ENCODE data around the gene DLG2. TPM values are rescaled to one million over a fixed set of nuclear protein-coding genes. Genes with fewer than 3 reads are reported as not detected.

Gene DLG2
- total and polyA plus RNA-seq, 4 experiments from 2014 or later: 0.78 to 2.7 (median 1.9) TPM

- POLR2A ChIA-PET (ENCODE audit: partially characterized antibody): no interaction called here
- Histone ChIP-seq H3K27me3 (ENCODE audit: insufficient read depth, low read length) (no peaks in the 10 kb centered on the region), H3K4me3 (ENCODE audit: low read length in 2 of 2) (no peak overlapping the region), H3K36me3 (ENCODE audit: insufficient read depth, low read length) (no peaks in the 10 kb centered on the region), H3K4me1 (ENCODE audit: insufficient read depth, low read length) (no peaks in the 10 kb centered on the region), H3K9me3 (ENCODE audit: control insufficient read depth in 1 of 2, low read length in 2 of 2) (no peaks in the 10 kb centered on the region), H3K27ac (ENCODE audit: low read depth, low read length) (no peak overlapping the region)
- Mint-ChIP-seq H3K4me1 (no peaks in the 10 kb centered on the region), H3K9me3 (peaks cover 4 to 36% (median 28%) of the 10 kb centered on the region in 8 donors), H3K27ac (no peak overlapping the region), H3K4me3 (no peak overlapping the region), H3K36me3 (no peaks in the 10 kb centered on the region), H3K27me3 (peaks cover 2 to 5% of the 10 kb centered on the region in 2 donors)
- CTCF ChIA-PET (ENCODE audit: partially characterized antibody): no interaction called here
- DNase-seq: no peak
- intact Hi-C loops (cut with micrococcal nuclease): no loop called here
Observed at GRCh38 chr11:84722583-84723108, 904.5 kb downstream of the DLG2 start.

- ChIA-PET POLR2A (ENCODE audit: partially characterized antibody) (no interaction called here), CTCF (ENCODE audit: partially characterized antibody) (no interaction called here)
- Mint-ChIP-seq H3K9me3 (peaks cover 0 to 27% (median 21%) of the 10 kb centered on the region in 8 donors), H3K4me1 (no peaks in the 10 kb centered on the region), H3K4me3 (no peak overlapping the region), H3K27me3 (peaks cover 2 to 5% of the 10 kb centered on the region in 2 donors), H3K27ac (no peak overlapping the region), H3K36me3 (no peaks in the 10 kb centered on the region)
- H3K4me1 ChIP-seq (ENCODE audit: insufficient read depth, low read length): no peaks in the 10 kb centered on the region
- H3K4me3 ChIP-seq (ENCODE audit: low read length in 2 of 2): no peak overlapping the region
- no peak for DNase-seq
- no peaks in the 10 kb centered on the region for H3K9me3 ChIP-seq (ENCODE audit: control insufficient read depth in 1 of 2, low read length in 2 of 2)
- intact Hi-C loops (cut with micrococcal nuclease): no loop called here
- no peaks in the 10 kb centered on the region for H3K36me3 ChIP-seq (ENCODE audit: insufficient read depth, low read length)
- H3K27me3 ChIP-seq (ENCODE audit: insufficient read depth, low read length): no peaks in the 10 kb centered on the region
- H3K27ac ChIP-seq (ENCODE audit: low read depth, low read length): no peak overlapping the region
Observed at GRCh38 chr11:84721561-84721961, 905.6 kb downstream of the DLG2 start.

GRCh38 chr11:84720706-84721402 lies 906.3 kb downstream of the DLG2 start:
- Mint-ChIP-seq H3K27ac (no peak overlapping the region), H3K9me3 (peaks cover 0 to 27% (median 16%) of the 10 kb centered on the region in 8 donors), H3K27me3 (peaks cover 2 to 5% of the 10 kb centered on the region in 2 donors), H3K36me3 (no peaks in the 10 kb centered on the region), H3K4me1 (no peaks in the 10 kb centered on the region), H3K4me3 (no peak overlapping the region)
- H3K4me3 ChIP-seq (ENCODE audit: low read length in 2 of 2): no peak overlapping the region
- intact Hi-C loops (cut with micrococcal nuclease): no loop called here
- no peaks in the 10 kb centered on the region for H3K36me3 ChIP-seq (ENCODE audit: insufficient read depth, low read length)
- no peaks in the 10 kb centered on the region for H3K9me3 ChIP-seq (ENCODE audit: control insufficient read depth in 1 of 2, low read length in 2 of 2)
- H3K27me3 ChIP-seq (ENCODE audit: insufficient read depth, low read length): no peaks in the 10 kb centered on the region
- ChIA-PET POLR2A (ENCODE audit: partially characterized antibody) (no interaction called here), CTCF (ENCODE audit: partially characterized antibody) (no interaction called here)
- H3K27ac ChIP-seq (ENCODE audit: low read depth, low read length): no peak overlapping the region
- no peaks in the 10 kb centered on the region for H3K4me1 ChIP-seq (ENCODE audit: insufficient read depth, low read length)
- no peak for DNase-seq

- H3K36me3 ChIP-seq (ENCODE audit: insufficient read depth, low read length): no peaks in the 10 kb centered on the region
- ChIA-PET POLR2A (ENCODE audit: partially characterized antibody) (no interaction called here), CTCF (ENCODE audit: partially characterized antibody) (no interaction called here)
- H3K27ac ChIP-seq (ENCODE audit: low read depth, low read length): no peak overlapping the region
- Mint-ChIP-seq H3K27ac (no peak overlapping the region), H3K4me1 (no peaks in the 10 kb centered on the region), H3K9me3 (peaks cover 0 to 26% (median 18%) of the 10 kb centered on the region in 8 donors), H3K27me3 (peaks cover 2 to 5% of the 10 kb centered on the region in 2 donors), H3K4me3 (no peak overlapping the region), H3K36me3 (no peaks in the 10 kb centered on the region)
- no peaks in the 10 kb centered on the region for H3K9me3 ChIP-seq (ENCODE audit: control insufficient read depth in 1 of 2, low read length in 2 of 2)
- no peak overlapping the region for H3K4me3 ChIP-seq (ENCODE audit: low read length in 2 of 2)
- H3K4me1 ChIP-seq (ENCODE audit: insufficient read depth, low read length): no peaks in the 10 kb centered on the region
- H3K27me3 ChIP-seq (ENCODE audit: insufficient read depth, low read length): no peaks in the 10 kb centered on the region
- intact Hi-C loops (cut with micrococcal nuclease): no loop called here
- no peak for DNase-seq
Observed at GRCh38 chr11:84719935-84720577, 907.1 kb downstream of the DLG2 start.

GRCh38 chr11:84714316-84714780 lies 912.8 kb downstream of the DLG2 start:
- Mint-ChIP-seq H3K4me1 (no peaks in the 10 kb centered on the region), H3K4me3 (no peak overlapping the region), H3K27me3 (peaks cover 2 to 4% of the 10 kb centered on the region in 2 donors), H3K36me3 (no peaks in the 10 kb centered on the region), H3K27ac (no peak overlapping the region), H3K9me3 (peaks cover 0 to 34% (median 14%) of the 10 kb centered on the region in 8 donors)
- Histone ChIP-seq H3K9me3 (ENCODE audit: control insufficient read depth in 1 of 2, low read length in 2 of 2) (no peaks in the 10 kb centered on the region), H3K36me3 (ENCODE audit: insufficient read depth, low read length) (no peaks in the 10 kb centered on the region), H3K4me3 (ENCODE audit: low read length in 2 of 2) (no peak overlapping the region), H3K27ac (ENCODE audit: low read depth, low read length) (no peak overlapping the region), H3K4me1 (ENCODE audit: insufficient read depth, low read length) (no peaks in the 10 kb centered on the region), H3K27me3 (ENCODE audit: insufficient read depth, low read length) (no peaks in the 10 kb centered on the region)
- ChIA-PET POLR2A (ENCODE audit: partially characterized antibody) (no interaction called here), CTCF (ENCODE audit: partially characterized antibody) (no interaction called here)
- intact Hi-C loops (cut with micrococcal nuclease): no loop called here
- DNase-seq: no peak

GRCh38 chr11:84691830-84692229 lies 935.3 kb downstream of the DLG2 start:
- Histone ChIP-seq H3K36me3 (ENCODE audit: insufficient read depth, low read length) (no peaks in the 10 kb centered on the region), H3K27ac (ENCODE audit: low read depth, low read length) (no peak overlapping the region), H3K4me1 (ENCODE audit: insufficient read depth, low read length) (no peaks in the 10 kb centered on the region), H3K27me3 (ENCODE audit: insufficient read depth, low read length) (no peaks in the 10 kb centered on the region), H3K9me3 (ENCODE audit: control insufficient read depth in 1 of 2, low read length in 2 of 2) (no peaks in the 10 kb centered on the region), H3K4me3 (ENCODE audit: low read length in 2 of 2) (no peak overlapping the region)
- H3K4me1 Mint-ChIP-seq: no peaks in the 10 kb centered on the region
- ChIA-PET POLR2A (ENCODE audit: partially characterized antibody) (no interaction called here), CTCF (ENCODE audit: partially characterized antibody) (no interaction called here)
- DNase-seq: no peak
- intact Hi-C loops (cut with micrococcal nuclease): no loop called here
- H3K4me3 Mint-ChIP-seq: no peak overlapping the region
- H3K27me3 Mint-ChIP-seq: no peaks in the 10 kb centered on the region
- H3K36me3 Mint-ChIP-seq: no peaks in the 10 kb centered on the region
- H3K27ac Mint-ChIP-seq: no peak overlapping the region
- peaks cover 0 to 44% (median 17%) of the 10 kb centered on the region in 8 donors for H3K9me3 Mint-ChIP-seq

- CTCF ChIA-PET (ENCODE audit: partially characterized antibody): no interaction called here
Observed at GRCh38 chr11:84687433-84687832, 939.7 kb downstream of the DLG2 start.

More at GRCh38 chr11:84687433-84687832, 939.7 kb downstream of the DLG2 start:
- no peaks in the 10 kb centered on the region for H3K36me3 Mint-ChIP-seq
- no peaks in the 10 kb centered on the region for H3K27me3 ChIP-seq (ENCODE audit: insufficient read depth, low read length)
- no peaks in the 10 kb centered on the region for H3K9me3 ChIP-seq (ENCODE audit: control insufficient read depth in 1 of 2, low read length in 2 of 2)
- no peak overlapping the region for H3K27ac ChIP-seq (ENCODE audit: low read depth, low read length)
- no peaks in the 10 kb centered on the region for H3K36me3 ChIP-seq (ENCODE audit: insufficient read depth, low read length)
- DNase-seq: no peak
- POLR2A ChIA-PET (ENCODE audit: partially characterized antibody): no interaction called here
- no peaks in the 10 kb centered on the region for H3K4me1 Mint-ChIP-seq
- H3K27me3 Mint-ChIP-seq: no peaks in the 10 kb centered on the region
- no peak overlapping the region for H3K4me3 ChIP-seq (ENCODE audit: low read length in 2 of 2)
- no peak overlapping the region for H3K27ac Mint-ChIP-seq
- no peak overlapping the region for H3K4me3 Mint-ChIP-seq
- no peaks in the 10 kb centered on the region for H3K4me1 ChIP-seq (ENCODE audit: insufficient read depth, low read length)
- intact Hi-C loops (cut with micrococcal nuclease): no loop called here
- H3K9me3 Mint-ChIP-seq: peaks cover 6 to 51% (median 22%) of the 10 kb centered on the region in 8 donors

All from CD4-positive, alpha-beta memory T cell (primary cell).